ENCODE data around the gene CARD8.
"Not testable (repeated sequence)": the region's sequence is repeated elsewhere in the genome, so short reads cannot be mapped to it uniquely, and the experiment has no call there.

The CARD8 gene

DNA sequence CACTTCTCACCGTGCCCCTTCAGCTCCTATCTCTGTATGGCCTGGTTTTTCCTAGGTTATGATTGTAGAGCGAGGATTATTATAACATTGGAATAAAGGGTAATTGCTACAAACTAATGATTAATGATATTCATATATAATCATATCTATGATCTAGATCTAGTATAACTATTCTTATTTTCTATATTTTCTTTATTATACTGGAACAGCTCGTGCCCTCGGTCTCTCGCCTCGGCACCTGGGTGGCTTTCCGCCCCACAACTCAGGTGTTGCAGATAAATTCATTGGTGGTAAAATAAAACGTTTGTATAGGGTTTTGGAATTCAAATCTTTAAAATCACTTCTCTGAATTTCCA is 4.6 kb upstream of the CARD8 start:
- not testable (repeated sequence) for DNase-seq

DNA sequence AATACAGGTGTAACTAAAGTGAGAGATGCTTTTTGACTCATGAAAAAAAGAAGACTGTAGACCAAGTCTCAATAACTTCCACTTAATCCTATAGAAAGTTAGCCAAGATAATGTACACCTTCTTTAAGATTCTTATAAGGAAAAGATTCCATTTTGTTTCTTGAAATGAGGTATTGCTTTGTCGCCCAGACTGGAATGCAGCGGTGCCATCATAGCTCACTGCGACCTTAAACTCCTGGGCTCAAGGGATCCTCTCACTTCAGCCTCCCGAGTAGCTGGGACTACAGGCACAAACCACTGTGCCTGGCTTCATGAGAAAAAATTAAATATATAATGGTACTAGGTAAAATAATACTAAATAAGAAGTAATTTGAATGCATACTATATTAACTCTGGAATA is 3.3 kb upstream of the CARD8 start:
- DNase-seq: not testable (repeated sequence)

DNA sequence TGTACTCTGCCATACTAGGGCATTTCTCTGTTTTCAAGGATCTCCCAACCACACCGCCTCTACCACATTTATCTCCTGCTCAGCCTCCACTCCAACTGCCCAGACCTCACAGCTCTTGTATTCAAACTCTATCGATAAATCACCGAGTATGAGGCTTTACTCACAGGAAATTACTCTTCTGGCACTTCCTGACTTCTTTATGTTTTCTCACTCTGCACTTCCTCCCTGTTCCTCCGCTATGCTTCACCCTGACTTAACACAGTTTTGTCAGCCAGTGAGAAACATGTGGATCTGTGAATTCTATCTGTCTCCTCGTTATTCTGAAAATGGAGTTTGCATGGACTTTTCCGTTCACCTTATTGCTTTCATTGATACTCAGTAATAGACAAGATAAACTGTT is 2.6 kb upstream of the CARD8 start:
- no peak for DNase-seq

DNA sequence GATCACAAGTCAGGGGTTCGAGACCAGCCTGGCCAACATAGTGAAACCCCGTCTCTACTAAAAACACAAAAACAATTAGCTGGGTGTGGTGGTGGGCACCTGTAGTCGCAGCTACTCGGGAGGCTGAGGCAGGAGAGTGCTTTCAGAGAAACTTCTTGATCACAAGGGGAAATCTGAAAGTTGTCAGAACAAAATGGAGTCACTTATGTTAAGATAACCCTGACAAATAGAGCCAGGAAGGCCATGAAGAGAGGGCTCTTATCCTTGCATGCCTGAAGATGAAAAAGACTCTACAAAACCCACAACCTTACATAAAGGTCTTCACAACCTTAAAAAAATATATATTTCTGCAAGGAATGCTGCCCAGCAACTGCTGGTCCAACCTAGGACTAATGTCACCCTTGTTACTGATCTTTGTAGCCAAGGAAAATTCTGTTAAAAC is 1.2 kb downstream of the CARD8 start:
- DNase-seq: no peak

- no peak for DNase-seq
These were observed 1.7 kb downstream of the CARD8 start for GRCh38 chr19:48253999-48254398.

DNA sequence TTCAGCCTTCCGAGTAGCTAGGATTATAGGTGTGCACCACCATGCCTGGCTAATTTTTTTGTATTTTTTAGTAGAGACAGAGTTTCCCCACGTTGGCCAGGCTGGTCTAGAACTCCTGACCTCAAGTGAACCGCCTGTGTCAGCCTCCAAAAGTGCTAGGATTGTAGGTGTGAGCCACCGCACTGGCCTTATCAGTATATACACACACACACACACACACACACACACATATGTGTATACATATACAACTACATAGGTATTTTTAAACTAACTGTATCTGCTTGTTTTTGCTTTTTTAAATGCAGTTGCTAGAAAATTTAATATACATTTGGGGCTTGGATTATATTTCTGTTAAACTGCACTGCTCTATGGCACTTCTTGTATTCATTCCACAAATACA is 3.1 kb downstream of the CARD8 start:
- DNase-seq: no peak

- DNase-seq: no peak
These were observed 5.3 kb downstream of the CARD8 start for GRCh38 chr19:48250290-48251025.

GRCh38 chr19:48249502-48250014 is 6.2 kb downstream of the CARD8 start:
- no peak for DNase-seq

- DNase-seq: no peak
These were observed 7.5 kb downstream of the CARD8 start for GRCh38 chr19:48248081-48248833.

- DNase-seq: no peak
These were observed 8.5 kb downstream of the CARD8 start for GRCh38 chr19:48247212-48247611.

DNA sequence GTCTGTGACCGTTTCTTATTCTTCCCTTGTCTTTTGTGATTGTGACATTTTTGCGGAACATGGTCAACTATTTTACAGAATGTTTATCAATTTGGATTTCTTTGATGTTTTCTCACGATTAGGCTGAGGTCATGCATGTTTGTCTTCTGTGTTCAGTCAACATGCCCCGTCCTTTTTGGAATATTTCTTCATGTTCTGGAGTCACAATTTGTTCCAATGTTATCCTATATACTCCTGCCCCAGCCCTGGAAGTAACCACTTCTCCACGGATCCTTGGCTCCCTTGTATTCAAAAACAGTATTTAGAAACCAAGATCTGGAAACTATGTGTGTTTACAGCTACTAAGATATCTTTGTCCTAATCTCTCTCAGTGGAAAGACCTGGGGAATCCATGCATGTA is 9.6 kb downstream of the CARD8 start:
- DNase-seq: no peak

GRCh38 chr19:48244281-48244680 is 11.4 kb downstream of the CARD8 start:
- DNase-seq: no peak

- DNase-seq: not testable (repeated sequence)
These were observed 13.9 kb downstream of the CARD8 start for GRCh38 chr19:48241771-48242170.

DNA sequence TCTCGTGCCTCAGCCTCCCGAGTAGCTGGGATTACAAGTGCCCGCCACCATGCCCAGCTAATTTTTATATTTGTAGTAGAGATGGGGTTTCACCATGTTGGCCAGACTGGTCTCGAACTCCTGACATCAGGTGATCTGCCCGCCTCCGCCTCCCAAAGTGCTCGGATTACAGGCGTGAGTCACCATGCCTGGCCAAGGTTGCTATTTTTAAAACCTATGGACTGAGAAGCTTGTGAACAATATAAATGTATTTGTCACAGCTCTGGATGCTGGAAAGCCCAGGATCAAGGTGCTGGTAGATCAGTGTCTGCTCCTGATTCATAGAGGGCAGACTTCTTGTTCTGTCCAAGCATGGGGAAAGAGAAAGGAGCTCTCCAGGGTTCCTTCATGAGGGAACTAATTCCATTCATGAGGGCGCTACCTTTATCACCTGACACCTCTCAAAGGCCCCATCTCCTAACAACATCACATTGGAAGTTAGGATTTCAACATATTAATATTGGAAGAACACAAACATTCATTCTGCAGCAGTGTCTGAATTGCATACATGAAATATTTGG is 16.1 kb downstream of the CARD8 start:
- no peak for DNase-seq

- no peak for DNase-seq
These were observed 16.6 kb downstream of the CARD8 start for GRCh38 chr19:48239120-48239519.

DNA sequence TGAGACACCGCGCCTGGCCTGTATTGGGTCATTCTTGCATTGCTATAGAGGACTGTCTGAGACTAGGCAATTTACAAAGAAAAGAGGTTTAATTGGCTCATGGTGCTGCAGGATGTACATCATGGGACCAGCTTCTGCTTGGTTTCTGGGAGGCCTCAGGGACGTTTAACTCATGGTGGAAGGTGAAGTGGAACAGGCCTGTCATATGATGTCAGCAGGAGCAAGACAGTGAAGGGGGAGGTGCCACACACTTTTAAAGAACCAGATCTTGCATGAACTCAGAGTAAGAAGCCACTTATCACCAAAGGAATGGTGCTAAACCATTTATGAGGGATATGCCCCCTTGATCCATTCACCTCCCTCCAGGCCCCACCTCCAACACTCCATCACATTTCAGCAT is 18.7 kb downstream of the CARD8 start:
- no peak for DNase-seq

DNA sequence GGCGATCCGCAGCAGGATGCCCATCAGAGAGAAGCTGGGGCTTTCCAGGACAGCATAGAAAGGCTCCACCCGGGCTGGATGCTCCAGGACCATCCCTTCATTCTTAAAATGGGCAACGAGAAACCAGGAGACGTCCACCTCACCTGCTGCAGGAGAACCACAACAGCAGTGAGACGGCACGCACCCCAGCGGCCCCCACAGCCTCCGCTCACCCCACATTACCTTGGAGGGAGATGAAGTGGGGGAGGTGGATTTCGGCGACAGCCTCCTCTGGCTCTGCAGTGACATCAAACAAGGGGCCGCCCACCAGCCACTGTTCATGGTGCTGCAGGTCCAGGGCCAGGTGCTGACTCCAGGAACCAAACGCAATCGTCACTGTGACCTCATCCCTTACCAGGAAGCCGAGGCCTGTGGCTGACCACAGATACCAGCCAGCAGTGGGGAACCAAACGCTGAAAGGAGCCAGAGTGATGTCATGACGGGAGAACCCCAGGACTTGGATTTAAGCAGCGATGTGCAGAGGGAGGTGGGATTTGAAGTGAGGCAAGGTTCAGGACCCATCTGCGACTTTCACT is 25.1 kb downstream of the CARD8 start:
- no peak for DNase-seq

- DNase-seq: no peak
These were observed 34.1 kb downstream of the CARD8 start for GRCh38 chr19:48221628-48222027.

- DNase-seq: not testable (repeated sequence)
These were observed 34.9 kb downstream of the CARD8 start for GRCh38 chr19:48220784-48221183.

DNA sequence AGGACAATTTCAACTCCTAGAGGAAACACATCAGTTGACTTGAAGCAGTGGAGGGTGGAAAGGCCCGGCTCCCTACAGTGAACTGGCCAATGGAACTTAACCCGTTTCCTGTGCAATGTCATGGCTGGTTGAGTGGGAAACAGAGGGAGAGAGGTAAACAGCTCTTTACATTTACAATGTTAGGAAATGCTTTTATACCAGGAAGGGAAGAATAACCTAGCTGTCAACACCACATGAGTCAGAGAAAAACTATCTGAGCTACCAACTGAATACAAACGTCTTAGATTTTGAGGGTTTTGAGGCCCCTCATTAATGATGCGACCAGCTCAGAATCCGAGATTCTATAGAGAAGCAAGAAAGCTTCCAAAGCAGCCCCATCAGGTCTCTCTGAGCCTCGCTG is 36.7 kb downstream of the CARD8 start:
- no peak for DNase-seq

GRCh38 chr19:48216933-48217332 is 38.8 kb downstream of the CARD8 start:
- DNase-seq: no peak

DNA sequence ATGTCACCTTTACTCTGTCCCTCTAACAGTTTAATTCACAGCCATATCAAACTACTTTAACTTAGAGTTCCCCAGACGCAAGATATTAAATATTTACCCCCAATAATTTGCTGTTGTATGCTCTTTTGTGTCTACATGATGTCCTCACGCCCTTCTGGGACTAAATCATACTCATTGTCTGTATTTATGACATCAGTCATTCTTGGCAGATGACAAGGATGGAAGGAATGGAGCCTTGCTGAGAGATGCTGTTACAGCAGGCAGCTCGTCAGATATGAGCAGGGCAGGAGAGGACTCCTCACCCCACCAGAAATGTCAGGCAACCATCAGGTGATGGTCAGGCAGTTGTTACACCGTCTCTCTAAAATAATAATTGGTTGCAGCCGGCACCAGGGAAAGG is 41.8 kb downstream of the CARD8 start:
- no peak for DNase-seq

GRCh38 chr19:48210005-48210404 is 45.7 kb downstream of the CARD8 start:
- DNase-seq: no peak
